IPS-18c (cell line): ENCODE results near the gene PICK1.

Source experiments
- H3K4me3 ChIP-seq: 2 replicates; pipeline ENCODE4 v1.7.0; 2013; ENCODE audit warnings: low read depth, mild to moderate bottlenecking, low read length, moderate library complexity; ENCODE audit not compliant: insufficient read depth
- H3K9me3 ChIP-seq: one replicate; pipeline ENCODE4 v1.6.1; 2013; ENCODE audit warnings: mild to moderate bottlenecking, low read length, moderate library complexity; ENCODE audit not compliant: control insufficient read depth, insufficient read depth

The PICK1 gene

GRCh38 chr22:38040953-38041759, 16.0 kb upstream of the PICK1 start:
- H3K9me3 ChIP-seq: no peaks in the 10 kb centered on the region

DNA sequence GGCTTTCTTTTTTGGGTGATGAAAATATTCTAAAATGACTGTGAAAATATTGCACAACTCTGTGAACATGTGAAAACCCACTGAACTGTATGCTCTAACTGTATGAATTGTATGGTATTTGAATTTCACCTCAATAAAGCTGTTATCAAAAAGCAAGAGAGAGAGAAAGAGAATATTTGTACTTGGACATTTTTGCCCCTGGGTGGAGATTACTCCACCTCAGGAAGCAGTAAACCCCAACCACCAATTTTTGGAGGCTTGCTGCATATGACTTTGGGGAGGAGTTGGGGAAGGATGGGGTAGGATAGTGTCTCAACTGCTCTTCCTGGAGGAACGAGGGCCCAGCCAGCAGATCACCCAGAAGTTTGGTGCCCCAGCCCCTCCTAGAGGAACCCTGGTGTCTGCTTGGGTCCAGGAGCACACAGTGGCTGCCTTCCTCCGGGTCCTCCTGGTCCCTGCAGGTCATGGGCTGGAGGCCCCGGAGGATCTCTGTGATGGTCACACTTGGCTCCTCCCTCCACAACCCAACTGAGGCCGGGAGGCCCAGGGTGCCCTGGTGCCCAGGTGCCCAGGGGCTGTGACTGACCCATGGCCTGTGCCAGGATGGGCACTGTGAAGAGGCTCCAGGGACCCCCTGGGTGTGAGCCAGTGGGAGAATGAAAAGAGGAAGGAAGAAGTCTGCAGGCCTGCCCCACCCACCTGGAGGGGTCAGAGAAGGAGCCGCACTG, 15.3 kb upstream of the PICK1 start:
- Histone ChIP-seq H3K4me3 (no peak overlapping the region), H3K9me3 (no peaks in the 10 kb centered on the region)

More at GRCh38 chr22:38040953-38041759, 16.0 kb upstream of the PICK1 start:
- no peak overlapping the region for H3K4me3 ChIP-seq

DNA sequence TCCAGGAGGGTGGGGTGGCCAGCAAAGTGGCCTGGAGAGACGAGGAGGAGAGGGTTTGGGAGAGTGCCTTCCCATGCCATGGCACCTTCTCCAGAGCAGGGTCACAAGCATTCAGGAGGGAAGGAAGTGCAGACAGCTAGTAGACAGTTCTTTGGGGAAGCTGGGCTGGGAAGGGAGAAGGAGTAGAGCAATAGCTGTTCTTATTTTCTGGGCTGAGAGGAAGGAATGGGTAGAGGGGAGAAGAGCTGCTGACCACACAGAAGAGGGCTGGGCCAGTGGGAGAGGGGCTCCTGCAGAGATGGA, 14.8 kb upstream of the PICK1 start:
- H3K9me3 ChIP-seq: no peaks in the 10 kb centered on the region
- H3K4me3 ChIP-seq: no peak overlapping the region

GRCh38 chr22:38043151-38044039, 13.8 kb upstream of the PICK1 start:
- no peak overlapping the region for H3K4me3 ChIP-seq
- H3K9me3 ChIP-seq: no peaks in the 10 kb centered on the region

GRCh38 chr22:38046070-38046748, 11.0 kb upstream of the PICK1 start:
- Histone ChIP-seq H3K4me3 (no peak overlapping the region), H3K9me3 (no peaks in the 10 kb centered on the region)

GRCh38 chr22:38049812-38050619, 7.2 kb upstream of the PICK1 start:
- H3K4me3 ChIP-seq: no peak overlapping the region
- no peaks in the 10 kb centered on the region for H3K9me3 ChIP-seq

- H3K4me3 ChIP-seq: no peak overlapping the region
- no peaks in the 10 kb centered on the region for H3K9me3 ChIP-seq
Measured at GRCh38 chr22:38050720-38051119, 6.5 kb upstream of the PICK1 start.

DNA sequence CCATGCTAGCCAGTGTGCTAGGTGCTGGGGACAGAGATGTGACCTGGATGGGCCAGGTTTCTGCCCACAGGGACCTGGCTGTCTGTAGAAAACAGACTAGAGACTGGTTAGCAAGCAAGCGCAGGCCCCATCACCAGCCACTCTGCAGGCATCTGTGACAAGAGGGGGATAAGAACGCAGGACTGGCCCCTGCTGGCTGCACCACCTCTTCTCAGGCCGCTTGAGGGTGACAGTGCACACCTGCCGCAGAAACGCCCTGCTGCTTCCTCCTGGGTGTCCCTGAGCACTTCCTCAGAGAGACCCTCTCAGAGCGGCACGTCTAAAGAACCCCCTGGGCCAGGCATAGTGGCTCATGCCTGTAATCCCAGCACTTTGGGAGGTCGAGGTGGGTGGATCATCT, 5.9 kb upstream of the PICK1 start:
- Histone ChIP-seq H3K9me3 (no peaks in the 10 kb centered on the region), H3K4me3 (no peak overlapping the region)

DNA sequence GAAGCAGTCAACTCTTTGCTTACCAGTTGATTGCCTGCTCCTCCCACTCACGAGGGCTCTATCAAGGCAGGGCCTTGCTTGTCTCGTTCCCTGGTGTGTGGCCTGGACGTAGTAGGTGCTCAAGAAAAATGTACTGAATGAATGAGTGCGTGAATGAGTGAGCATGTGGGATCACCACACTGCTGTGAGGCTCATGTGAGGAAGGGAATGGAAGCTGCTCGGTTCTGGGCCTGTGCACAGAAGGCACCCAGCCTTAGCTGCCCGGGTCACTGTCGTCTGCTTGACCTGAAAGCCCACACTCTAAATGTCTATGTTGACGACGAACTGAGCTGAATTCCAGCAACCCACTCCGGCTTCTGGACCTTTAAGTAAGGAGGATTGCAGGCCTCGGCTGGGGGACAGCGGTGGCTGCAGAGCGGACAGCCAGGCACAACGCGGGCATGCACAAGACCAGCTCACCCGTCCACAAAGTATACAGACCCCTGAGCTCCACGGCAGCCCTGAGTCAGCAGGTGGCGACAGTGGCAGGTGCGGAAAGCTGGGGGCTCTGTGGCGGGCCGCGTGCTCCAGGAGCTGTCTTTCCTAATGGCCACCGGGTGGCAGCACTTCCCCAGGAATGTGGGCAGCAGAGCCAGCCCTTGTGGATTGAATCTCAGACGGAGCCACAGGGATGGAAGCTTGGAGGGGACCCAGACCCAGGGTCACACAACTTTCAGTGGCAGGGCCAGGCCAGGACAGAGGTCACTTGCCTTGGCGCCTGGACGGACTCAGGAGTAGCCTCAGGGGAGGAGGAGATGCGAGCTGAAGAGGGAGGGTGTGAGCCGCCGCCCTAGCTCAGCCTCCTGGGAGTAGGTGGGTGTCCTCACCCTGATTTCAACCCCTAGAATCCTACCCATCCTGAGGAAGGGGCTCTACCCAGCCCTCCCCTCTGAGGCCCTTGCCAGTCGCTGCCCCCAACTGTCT, 5.0 kb upstream of the PICK1 start:
- Histone ChIP-seq H3K9me3 (no peaks in the 10 kb centered on the region), H3K4me3 (no peak overlapping the region)

GRCh38 chr22:38062791-38063190, 5.6 kb downstream of the PICK1 start:
- Histone ChIP-seq H3K4me3 (no peak overlapping the region), H3K9me3 (no peaks in the 10 kb centered on the region)

DNA sequence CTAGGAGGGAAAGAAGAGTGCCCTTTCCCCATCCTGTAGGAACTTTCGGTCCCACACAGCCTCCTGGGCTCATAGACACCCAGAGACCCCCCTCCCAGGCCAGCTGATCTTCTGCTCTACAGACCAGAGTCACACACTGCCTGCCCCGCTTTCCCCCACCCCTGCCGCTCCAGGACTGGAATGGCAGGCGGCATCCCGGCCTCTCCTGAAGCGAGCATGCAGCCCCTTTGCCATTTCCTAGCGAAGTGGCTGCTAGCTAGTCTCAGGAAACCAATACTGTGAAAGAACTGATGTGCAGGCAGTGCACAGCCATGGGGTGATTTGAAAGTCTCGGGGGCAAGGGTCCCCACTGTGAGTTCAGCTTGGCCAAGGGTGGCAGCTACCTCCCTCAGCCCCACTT, 8.3 kb downstream of the PICK1 start:
- no peak overlapping the region for H3K4me3 ChIP-seq
- H3K9me3 ChIP-seq: no peaks in the 10 kb centered on the region

DNA sequence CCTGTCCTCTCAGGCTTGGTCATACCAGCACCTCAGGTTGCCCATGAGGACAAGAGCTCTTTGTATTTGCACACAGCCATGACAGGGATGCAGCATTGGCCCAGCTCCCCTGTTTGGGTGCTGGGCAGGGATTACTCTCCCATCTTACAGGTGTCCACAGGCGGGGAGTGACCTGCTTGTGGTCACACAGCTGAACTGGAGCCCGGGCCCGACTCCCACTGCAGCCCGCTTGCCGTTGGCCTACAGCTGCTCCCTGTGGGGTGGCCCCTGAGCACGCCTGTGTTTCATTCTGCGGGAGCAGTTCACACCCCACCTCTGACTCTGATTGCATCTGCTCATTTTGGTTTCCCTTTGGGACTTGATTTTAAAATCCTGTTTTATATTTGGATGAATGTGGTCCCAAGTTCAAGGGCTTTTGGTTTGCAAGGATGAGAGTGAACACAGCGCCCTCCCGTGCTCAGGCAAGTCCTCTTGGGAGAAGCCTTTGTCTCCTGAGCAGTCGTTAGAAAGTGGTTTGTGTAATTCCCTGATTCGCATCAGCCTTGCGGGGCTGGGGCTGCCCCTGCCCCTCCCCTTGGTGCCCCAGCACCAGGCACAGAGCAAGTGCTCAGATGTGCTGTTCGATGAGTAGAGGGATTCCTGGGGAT, 9.3 kb downstream of the PICK1 start:
- Histone ChIP-seq H3K4me3 (no peak overlapping the region), H3K9me3 (no peaks in the 10 kb centered on the region)

- no peak overlapping the region for H3K4me3 ChIP-seq
- H3K9me3 ChIP-seq: no peaks in the 10 kb centered on the region
Measured at GRCh38 chr22:38067028-38067415, 9.8 kb downstream of the PICK1 start.

GRCh38 chr22:38067761-38068360, 10.7 kb downstream of the PICK1 start:
- H3K4me3 ChIP-seq: no peak overlapping the region

More at GRCh38 chr22:38067761-38068360, 10.7 kb downstream of the PICK1 start:
- H3K9me3 ChIP-seq: no peaks in the 10 kb centered on the region
